ENCODE measurements around the gene FAM229A. TPM values are rescaled to one million over a fixed set of nuclear protein-coding genes. Genes with fewer than 3 reads are reported as not detected.
A peak's percentile ranks its signal among the peaks of the same experiment; 100 is the strongest.

The FAM229A gene
- total and polyA plus RNA-seq, 9 of the 15 experiments (the other 6 are each of a cell fraction or from before 2014, with no cell fraction given) = 0.04 to 21.6 (median 7.4) TPM

- TF ChIP-seq RB1 (IDR thresholded peaks at IDR 0.05; ENCODE audit: low read depth) (peak; percentile 91), TBL1XR1 (IDR thresholded peaks at IDR 0.05; ENCODE audit: low read length in 2 of 2) (0 out of 4 replicates have a peak, but pooled peaks of 1 of the 2 experiments have one; percentile 4), YY1 (IDR thresholded peaks at IDR 0.05; ENCODE audit: borderline replicate concordance in 1 of 3, control insufficient read depth in 1 of 3, extremely low read depth in 1 of 3, insufficient read depth in 3 of 3, insufficient read length in 1 of 3, insufficient replicate concordance in 2 of 3, low read depth in 1 of 3, low read length in 2 of 3) (peak in 2 of 3 experiments; percentile 68 to 75), MCM3 (IDR thresholded peaks at IDR 0.05) (no peak), YBX1 (IDR thresholded peaks at IDR 0.05) (no peak), IRF2 (CRISPR knock-in tag; IDR thresholded peaks at IDR 0.05) (no peak), ETS1 (conservative IDR thresholded peaks at IDR 0.05; ENCODE audit: control insufficient read depth, low read depth, low read length) (peak; percentile 90), CCNT2 (IDR thresholded peaks at IDR 0.05; ENCODE audit: borderline replicate concordance, extremely low read depth, insufficient read length, low read depth, low read length) (peak; percentile 45), CBFB (CRISPR knock-in tag; IDR thresholded peaks at IDR 0.05) (no peak), ETV6 (IDR thresholded peaks at IDR 0.05; ENCODE audit: borderline replicate concordance in 1 of 2, low read depth in 2 of 2, low read length in 1 of 2) (no peak), ETV6 (CRISPR knock-in tag; IDR thresholded peaks at IDR 0.05; ENCODE audit: borderline replicate concordance) (no peak), IFI16 (CRISPR knock-in tag; IDR thresholded peaks at IDR 0.05) (no peak), MAZ (CRISPR knock-in tag; conservative IDR thresholded peaks at IDR 0.05 in 1 of 2, IDR thresholded peaks at IDR 0.05 in 1 of 2) (peak; percentile 55 to 61; a peak in 3 of 4 replicates), GTF2A2 (tag; IDR thresholded peaks at IDR 0.05) (peak; percentile 92), NELFE (IDR thresholded peaks at IDR 0.05; ENCODE audit: insufficient read depth, insufficient read length) (peak; percentile 61), CHD1 (IDR thresholded peaks at IDR 0.05; ENCODE audit: low read length) (peak; percentile 61), TAF1 (IDR thresholded peaks at IDR 0.05; ENCODE audit: control insufficient read depth, extremely low read depth, insufficient read depth, low read length, severe bottlenecking) (peak; percentile 99), GTF2E2 (tag; IDR thresholded peaks at IDR 0.05) (peak; percentile 99), BCOR (IDR thresholded peaks at IDR 0.05) (no peak), CHD2 (IDR thresholded peaks at IDR 0.05; ENCODE audit: low read depth, low read length) (0 out of 2 replicates have a peak, but pooled peaks have one; percentile 9), RAD51 (IDR thresholded peaks at IDR 0.05; ENCODE audit: borderline replicate concordance, low read depth) (no peak)
- TF ChIP-seq, protein P1, sequence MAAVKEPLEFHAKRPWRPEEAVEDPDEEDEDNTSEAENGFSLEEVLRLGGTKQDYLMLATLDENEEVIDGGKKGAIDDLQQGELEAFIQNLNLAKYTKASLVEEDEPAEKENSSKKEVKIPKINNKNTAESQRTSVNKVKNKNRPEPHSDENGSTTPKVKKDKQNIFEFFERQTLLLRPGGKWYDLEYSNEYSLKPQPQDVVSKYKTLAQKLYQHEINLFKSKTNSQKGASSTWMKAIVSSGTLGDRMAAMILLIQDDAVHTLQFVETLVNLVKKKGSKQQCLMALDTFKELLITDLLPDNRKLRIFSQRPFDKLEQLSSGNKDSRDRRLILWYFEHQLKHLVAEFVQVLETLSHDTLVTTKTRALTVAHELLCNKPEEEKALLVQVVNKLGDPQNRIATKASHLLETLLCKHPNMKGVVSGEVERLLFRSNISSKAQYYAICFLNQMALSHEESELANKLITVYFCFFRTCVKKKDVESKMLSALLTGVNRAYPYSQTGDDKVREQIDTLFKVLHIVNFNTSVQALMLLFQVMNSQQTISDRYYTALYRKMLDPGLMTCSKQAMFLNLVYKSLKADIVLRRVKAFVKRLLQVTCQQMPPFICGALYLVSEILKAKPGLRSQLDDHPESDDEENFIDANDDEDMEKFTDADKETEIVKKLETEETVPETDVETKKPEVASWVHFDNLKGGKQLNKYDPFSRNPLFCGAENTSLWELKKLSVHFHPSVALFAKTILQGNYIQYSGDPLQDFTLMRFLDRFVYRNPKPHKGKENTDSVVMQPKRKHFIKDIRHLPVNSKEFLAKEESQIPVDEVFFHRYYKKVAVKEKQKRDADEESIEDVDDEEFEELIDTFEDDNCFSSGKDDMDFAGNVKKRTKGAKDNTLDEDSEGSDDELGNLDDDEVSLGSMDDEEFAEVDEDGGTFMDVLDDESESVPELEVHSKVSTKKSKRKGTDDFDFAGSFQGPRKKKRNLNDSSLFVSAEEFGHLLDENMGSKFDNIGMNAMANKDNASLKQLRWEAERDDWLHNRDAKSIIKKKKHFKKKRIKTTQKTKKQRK (IDR thresholded peaks at IDR 0.05; ENCODE audit: borderline replicate concordance, low read depth, low read length) = no peak
- TF ChIP-seq, protein P2, sequence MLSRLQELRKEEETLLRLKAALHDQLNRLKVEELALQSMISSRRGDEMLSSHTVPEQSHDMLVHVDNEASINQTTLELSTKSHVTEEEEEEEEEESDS (CRISPR knock-in tag; IDR thresholded peaks at IDR 0.05) = no peak
Observed at GRCh38 chr1:32335790-32336590, 26.3 kb downstream of the FAM229A start, which contains the start of gene MARCKSL1 (continued).

Data from K562 (cell line).